Natural killer cell (primary cell): ENCODE results near the gene SCMH1. TPM values are rescaled to one million over a fixed set of nuclear protein-coding genes. Genes with fewer than 3 reads are reported as not detected.

Experiments used
- ATAC-seq, 3 donors: fragments of 150-1000 bp in 2 of 3; fragments of 200-7000 bp in 1 of 3; cut with Tn5 transposase; 1 replicate in 1 of 3; 2 replicates in 2 of 3; pipeline ENCODE4 v1.10.0; 2021; ENCODE audit warnings: mild to moderate bottlenecking in 2 of 3, moderate library complexity in 2 of 3
- DNase-seq, 2 donors: peaks; one replicate each; pipeline versions ENCODE4 v3.0.0 to v3.0.0-alpha.2; 2013 to 2021; ENCODE audit warnings: mixed read lengths in 1 of 2
- H3K27ac ChIP-seq: one replicate; pipeline ENCODE4 v1.5.1; 2013; ENCODE audit warnings: mild to moderate bottlenecking, low read length
- H3K27me3 ChIP-seq: one replicate; pipeline ENCODE4 v1.6.1; 2013; ENCODE audit warnings: low read length; ENCODE audit not compliant: control insufficient read depth, insufficient read depth
- H3K36me3 ChIP-seq: one replicate; pipeline ENCODE4 v1.6.1; 2013; ENCODE audit warnings: low read length; ENCODE audit not compliant: control insufficient read depth, insufficient read depth
- H3K4me1 ChIP-seq: one replicate; pipeline ENCODE4 v1.6.1; 2013; ENCODE audit warnings: low read length; ENCODE audit not compliant: control insufficient read depth, insufficient read depth
- H3K4me3 ChIP-seq: one replicate; pipeline ENCODE4 v1.5.1; 2013; ENCODE audit warnings: low read length
- H3K9me3 ChIP-seq: one replicate; pipeline ENCODE4 v1.6.1; 2013; ENCODE audit warnings: low read length; ENCODE audit not compliant: control insufficient read depth, insufficient read depth
- H3K27ac Mint-ChIP-seq, 2 donors: one replicate each; pipeline ENCODE4 v1.8.0; 2022; ENCODE audit warnings: mild to moderate bottlenecking in 2 of 2, mixed read lengths in 2 of 2, moderate library complexity in 1 of 2
- H3K27me3 Mint-ChIP-seq, 2 donors: one replicate each; pipeline ENCODE4 v1.8.0; 2022; ENCODE audit warnings: low read depth in 2 of 2, mixed read lengths in 2 of 2
- H3K36me3 Mint-ChIP-seq: one replicate; pipeline ENCODE4 v1.8.0; 2022; ENCODE audit warnings: mixed read lengths
- H3K4me1 Mint-ChIP-seq, 2 donors: one replicate each; pipeline ENCODE4 v1.8.0; 2022; ENCODE audit warnings: mixed read lengths in 2 of 2
- H3K4me3 Mint-ChIP-seq: one replicate; pipeline ENCODE4 v1.8.0; 2022; ENCODE audit warnings: mild to moderate bottlenecking, moderate library complexity, mixed read lengths
- H3K9me3 Mint-ChIP-seq, 2 donors: one replicate each; pipeline ENCODE4 v1.8.0; 2022; ENCODE audit warnings: mixed read lengths in 2 of 2
- WGBS: methylation state at CpG from one replicate; pipeline ENCODE4 v1.1.7; 2013; ENCODE audit warnings: missing lambda C conversion rate; ENCODE audit not compliant: insufficient coverage; 5-methylcytosine and 5-hydroxymethylcytosine counted together
- intact Hi-C: fragments of 100-400 bp; cut with micrococcal nuclease; formaldehyde crosslinking; loops from one replicate; pipeline ENCODE4 v1.14.2; 2022
- total RNA-seq, 4 donors: library from RNA; stranded (reverse); fragments of 120-200 nt in 1 of 4; gene quantifications; one replicate each; pipeline versions ENCODE4 v1.2.3 to v1.2.4, GENCODE V29; 2013 to 2022
- TF ChIP-seq, protein P1 (sequence below): fragments of 200-600 bp; IDR thresholded peaks from one replicate; pipeline ENCODE4 v1.8.0; 2022; ENCODE audit warnings: antibody characterized with exemption

The SCMH1 gene
- total RNA-seq, 3 donors from 2014 or later (not counting 1 experiment from before 2014, with no cell fraction given) = 8.3 to 10.2 (median 9.1) TPM

DNA sequence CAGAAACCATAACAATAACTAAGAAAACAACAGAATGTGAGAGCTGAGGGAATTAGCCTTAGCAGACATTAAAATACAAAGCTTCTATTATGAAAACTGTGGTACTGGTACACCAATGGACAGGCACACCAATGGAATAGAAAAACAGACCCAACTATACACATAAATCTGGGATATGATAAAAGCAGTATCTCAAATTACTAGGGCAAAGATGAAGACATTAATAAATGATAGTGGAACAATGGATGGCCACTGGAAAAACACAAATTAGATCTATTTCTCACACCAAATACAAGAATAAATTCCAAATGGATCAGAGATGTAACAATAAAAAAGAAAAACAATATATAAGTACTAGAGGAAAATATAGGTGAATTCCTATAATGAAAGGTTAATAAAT is 155.2 kb downstream of the SCMH1 start:
- Histone ChIP-seq H3K4me3 (no peak overlapping the region), H3K27me3 (no peaks in the 10 kb centered on the region), H3K9me3 (no peaks in the 10 kb centered on the region), H3K4me1 (no peaks in the 10 kb centered on the region), H3K36me3 (no peaks in the 10 kb centered on the region), H3K27ac (no peak overlapping the region)
- Mint-ChIP-seq H3K36me3 (no peaks in the 10 kb centered on the region), H3K27me3 (no peaks in the 10 kb centered on the region), H3K4me1 (no peaks in the 10 kb centered on the region), H3K27ac (no peak overlapping the region), H3K9me3 (no peaks in the 10 kb centered on the region), H3K4me3 (no peak overlapping the region)
- TF ChIP-seq, protein P1, sequence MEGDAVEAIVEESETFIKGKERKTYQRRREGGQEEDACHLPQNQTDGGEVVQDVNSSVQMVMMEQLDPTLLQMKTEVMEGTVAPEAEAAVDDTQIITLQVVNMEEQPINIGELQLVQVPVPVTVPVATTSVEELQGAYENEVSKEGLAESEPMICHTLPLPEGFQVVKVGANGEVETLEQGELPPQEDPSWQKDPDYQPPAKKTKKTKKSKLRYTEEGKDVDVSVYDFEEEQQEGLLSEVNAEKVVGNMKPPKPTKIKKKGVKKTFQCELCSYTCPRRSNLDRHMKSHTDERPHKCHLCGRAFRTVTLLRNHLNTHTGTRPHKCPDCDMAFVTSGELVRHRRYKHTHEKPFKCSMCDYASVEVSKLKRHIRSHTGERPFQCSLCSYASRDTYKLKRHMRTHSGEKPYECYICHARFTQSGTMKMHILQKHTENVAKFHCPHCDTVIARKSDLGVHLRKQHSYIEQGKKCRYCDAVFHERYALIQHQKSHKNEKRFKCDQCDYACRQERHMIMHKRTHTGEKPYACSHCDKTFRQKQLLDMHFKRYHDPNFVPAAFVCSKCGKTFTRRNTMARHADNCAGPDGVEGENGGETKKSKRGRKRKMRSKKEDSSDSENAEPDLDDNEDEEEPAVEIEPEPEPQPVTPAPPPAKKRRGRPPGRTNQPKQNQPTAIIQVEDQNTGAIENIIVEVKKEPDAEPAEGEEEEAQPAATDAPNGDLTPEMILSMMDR = no peak
- ATAC-seq (no peak), DNase-seq (no peak)
- intact Hi-C loops = no loop called here

DNA sequence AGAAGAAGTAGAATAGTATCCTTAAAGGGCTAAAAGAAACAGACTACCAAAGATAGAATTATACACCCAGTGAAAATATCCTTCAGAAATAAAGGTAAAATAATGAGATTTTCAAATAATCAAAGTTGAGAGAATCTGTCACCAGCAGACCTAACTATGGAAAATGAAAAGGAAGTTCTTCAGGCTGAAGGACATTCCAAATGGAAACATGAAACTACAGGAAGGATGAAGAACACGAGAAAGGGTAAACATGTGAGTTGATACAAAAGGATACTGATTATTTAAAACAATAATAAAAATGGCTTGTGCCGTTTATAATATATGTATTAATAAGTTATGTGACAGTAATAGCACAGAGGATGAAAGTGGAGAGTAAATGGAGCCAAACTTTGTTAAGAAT is 163.5 kb downstream of the SCMH1 start:
- H3K4me1 Mint-ChIP-seq = no peaks in the 10 kb centered on the region
- H3K9me3 Mint-ChIP-seq = peaks cover 0 to 3% of the 10 kb centered on the region in 2 donors
- no peaks in the 10 kb centered on the region for H3K27me3 ChIP-seq
- no peak overlapping the region for H3K27ac ChIP-seq
- no peaks in the 10 kb centered on the region for H3K27me3 Mint-ChIP-seq
- intact Hi-C loops = no loop called here
- ATAC-seq (no peak), DNase-seq (no peak)
- H3K4me3 ChIP-seq = no peak overlapping the region
- 90% methylated on average over 2 of the region's 2 CpGs for WGBS
- H3K9me3 ChIP-seq = no peaks in the 10 kb centered on the region
- H3K27ac Mint-ChIP-seq = no peak overlapping the region
- H3K36me3 Mint-ChIP-seq = no peaks in the 10 kb centered on the region
- H3K4me1 ChIP-seq = no peaks in the 10 kb centered on the region
- no peak overlapping the region for H3K4me3 Mint-ChIP-seq
- no peaks in the 10 kb centered on the region for H3K36me3 ChIP-seq
- TF ChIP-seq, protein P1 = no peak

DNA sequence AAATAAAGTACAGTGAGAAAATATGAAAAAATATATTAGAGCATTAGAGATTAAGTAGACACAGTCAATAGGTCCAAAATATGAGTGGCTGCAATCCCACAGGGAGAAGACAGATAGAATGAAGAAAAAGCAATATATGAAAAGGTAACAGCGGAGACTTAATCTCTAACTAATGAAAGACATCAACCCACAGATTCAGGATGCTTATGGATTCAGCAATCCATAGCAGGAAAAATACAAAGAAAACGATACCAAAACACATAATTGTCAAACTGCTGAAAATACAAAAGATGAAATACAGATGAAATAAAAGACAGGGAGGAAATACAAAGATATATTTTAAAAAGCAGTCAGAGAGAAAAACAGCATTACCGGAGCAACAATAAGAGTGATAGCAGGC is 163.9 kb downstream of the SCMH1 start:
- DNase-seq (no peak), ATAC-seq (no peak)
- Histone ChIP-seq H3K9me3 (no peaks in the 10 kb centered on the region), H3K4me3 (no peak overlapping the region), H3K4me1 (no peaks in the 10 kb centered on the region), H3K27ac (no peak overlapping the region), H3K36me3 (no peaks in the 10 kb centered on the region), H3K27me3 (no peaks in the 10 kb centered on the region)
- 93% methylated on average over 2 of the region's 3 CpGs for WGBS
- no peak overlapping the region for H3K4me3 Mint-ChIP-seq
- TF ChIP-seq, protein P1 = no peak
- no peaks in the 10 kb centered on the region for H3K4me1 Mint-ChIP-seq
- no peaks in the 10 kb centered on the region for H3K27me3 Mint-ChIP-seq
- H3K9me3 Mint-ChIP-seq = peaks cover 0 to 3% of the 10 kb centered on the region in 2 donors
- intact Hi-C loops = no loop called here
- no peaks in the 10 kb centered on the region for H3K36me3 Mint-ChIP-seq
- H3K27ac Mint-ChIP-seq = no peak overlapping the region

DNA sequence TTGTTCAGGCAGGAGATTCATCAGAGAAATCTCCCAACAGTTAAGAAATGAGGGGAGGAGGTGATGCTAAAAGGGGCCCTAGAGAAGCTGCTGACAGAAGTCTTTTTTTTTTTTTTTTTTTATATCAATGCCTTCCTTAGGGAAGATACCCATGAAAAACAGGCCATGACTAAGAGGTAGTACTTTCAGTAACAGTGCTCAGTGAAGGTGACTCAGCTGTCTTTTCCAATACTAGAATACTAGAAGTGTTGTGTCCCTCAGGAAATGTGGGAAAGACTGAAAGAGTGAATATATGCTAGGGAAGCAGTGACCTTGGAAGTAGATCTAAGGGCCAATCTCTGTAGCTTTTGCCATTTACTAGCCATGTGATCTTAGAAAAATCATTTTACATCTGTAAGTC is 168.1 kb downstream of the SCMH1 start:
- intact Hi-C loops = no loop called here
- Mint-ChIP-seq H3K4me1 (no peaks in the 10 kb centered on the region), H3K9me3 (peaks cover 0 to 3% of the 10 kb centered on the region in 2 donors), H3K36me3 (no peaks in the 10 kb centered on the region), H3K27me3 (no peaks in the 10 kb centered on the region), H3K4me3 (no peak overlapping the region), H3K27ac (no peak overlapping the region)
- no peak overlapping the region for H3K27ac ChIP-seq
- H3K4me3 ChIP-seq = no peak overlapping the region
- TF ChIP-seq, protein P1 = no peak
- DNase-seq (no peak), ATAC-seq (no peak)
- no peaks in the 10 kb centered on the region for H3K36me3 ChIP-seq
- no peaks in the 10 kb centered on the region for H3K9me3 ChIP-seq
- no peaks in the 10 kb centered on the region for H3K27me3 ChIP-seq
- no peaks in the 10 kb centered on the region for H3K4me1 ChIP-seq
